CD4-positive, CD25-positive, alpha-beta regulatory T cell (primary cell): ENCODE data around the gene LAYN. TPM values are rescaled to one million over a fixed set of nuclear protein-coding genes. Genes with fewer than 3 reads are reported as not detected.

Experiments
- ATAC-seq, 2 donors: fragments of 150-1000 bp; cut with Tn5 transposase; one replicate each; pipeline ENCODE4 v1.10.0; 2021; ENCODE audit warnings: low read depth in 2 of 2, moderate number of reproducible peaks in 2 of 2, moderate library complexity in 1 of 2
- DNase-seq, 3 donors: peaks; one replicate each; pipeline versions ENCODE4 v3.0.0 to v3.0.0-alpha.2; 2012 to 2022; ENCODE audit warnings: mixed read lengths in 1 of 3
- H3K27ac ChIP-seq: one replicate; pipeline ENCODE4 v1.7.0; 2013; ENCODE audit warnings: mild to moderate bottlenecking, low read length; ENCODE audit not compliant: insufficient read depth, poor library complexity, severe bottlenecking
- H3K27me3 ChIP-seq: one replicate; pipeline ENCODE4 v1.7.0; 2013; ENCODE audit warnings: low read length; ENCODE audit not compliant: control insufficient read depth, insufficient read depth
- H3K36me3 ChIP-seq: one replicate; pipeline ENCODE4 v1.7.0; 2013; ENCODE audit warnings: mild to moderate bottlenecking, low read length, moderate library complexity; ENCODE audit not compliant: control insufficient read depth, insufficient read depth
- H3K4me1 ChIP-seq: 2 replicates; pipeline ENCODE4 v1.7.0; 2013; ENCODE audit warnings: mild to moderate bottlenecking, low read length; ENCODE audit not compliant: insufficient read depth, control insufficient read depth, poor library complexity, severe bottlenecking
- H3K4me3 ChIP-seq: one replicate; pipeline ENCODE4 v1.7.0; 2013; ENCODE audit warnings: low read depth, mild to moderate bottlenecking, low read length, moderate library complexity
- H3K9me3 ChIP-seq, 2 experiments: 1 replicate in 1 of 2; 2 replicates in 1 of 2; pipeline ENCODE4 v1.7.0; 2013; ENCODE audit warnings: low read length in 2 of 2, mild to moderate bottlenecking in 1 of 2, moderate library complexity in 1 of 2; ENCODE audit not compliant: control insufficient read depth in 2 of 2
- H3K27ac Mint-ChIP-seq, 3 donors: one replicate each; pipeline ENCODE4 v1.8.0; 2020 to 2022; ENCODE audit warnings: mild to moderate bottlenecking in 3 of 3, mixed read lengths in 3 of 3, moderate library complexity in 2 of 3
- H3K27me3 Mint-ChIP-seq: one replicate; pipeline ENCODE4 v1.8.0; 2022; ENCODE audit warnings: mild to moderate bottlenecking, mixed read lengths
- H3K36me3 Mint-ChIP-seq: one replicate; pipeline ENCODE4 v1.8.0; 2020; ENCODE audit warnings: mixed read lengths
- H3K4me1 Mint-ChIP-seq, 4 donors: one replicate each; pipeline ENCODE4 v1.8.0; 2020 to 2022; ENCODE audit warnings: mixed read lengths in 4 of 4, mild to moderate bottlenecking in 1 of 4
- H3K4me3 Mint-ChIP-seq, 4 donors: one replicate each; pipeline ENCODE4 v1.8.0; 2020 to 2022; ENCODE audit warnings: mild to moderate bottlenecking in 4 of 4, mixed read lengths in 4 of 4, moderate library complexity in 3 of 4
- H3K9me3 Mint-ChIP-seq, 7 donors: one replicate each; pipeline ENCODE4 v1.8.0; 2020 to 2022; ENCODE audit warnings: mixed read lengths in 7 of 7, mild to moderate bottlenecking in 3 of 7, moderate library complexity in 2 of 7
- polyA plus RNA-seq, 4 donors: library from polyadenylated mRNA; unstranded; fragments of 300-500 nt; fragmentation: Illumina TruSeq; gene quantifications; one replicate each; pipeline ENCODE4 v1.2.3, GENCODE V29; 2021
- total RNA-seq: library from RNA; stranded (reverse); gene quantifications from one replicate; pipeline ENCODE4 v1.2.3, GENCODE V29; 2022

The LAYN gene
- total and polyA plus RNA-seq, 5 donors from 2014 or later, result 6.2 to 17.9 (median 12.9) TPM

DNA sequence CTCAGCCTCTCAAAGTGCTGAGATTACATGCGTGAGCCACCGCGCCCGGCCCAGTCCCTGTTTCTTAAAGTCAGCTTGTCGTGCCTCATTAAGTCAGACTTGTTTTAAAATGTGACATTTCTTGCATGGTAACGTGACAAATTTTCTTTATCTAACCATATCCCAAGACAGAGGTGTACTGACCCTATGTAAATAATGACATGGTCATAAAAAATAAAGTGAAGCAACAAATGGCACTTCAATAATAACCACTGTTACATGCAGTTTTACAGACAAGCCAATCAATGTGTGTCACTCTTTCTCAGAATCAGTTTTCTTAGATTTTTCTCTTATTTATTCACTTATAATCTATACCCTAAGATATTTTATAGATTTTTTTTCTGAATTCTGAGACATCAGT lies 35.2 kb downstream of the LAYN start:
- peaks cover 5% of the 10 kb centered on the region for H3K27me3 Mint-ChIP-seq
- Histone ChIP-seq H3K4me3 (no peak overlapping the region), H3K27ac (no peak overlapping the region), H3K9me3 (no peaks in the 10 kb centered on the region), H3K27me3 (peaks cover 12% of the 10 kb centered on the region), H3K36me3 (no peaks in the 10 kb centered on the region), H3K4me1 (no peaks in the 10 kb centered on the region)
- no peaks in the 10 kb centered on the region for H3K9me3 Mint-ChIP-seq
- no peak overlapping the region for H3K27ac Mint-ChIP-seq
- H3K4me1 Mint-ChIP-seq, result no peaks in the 10 kb centered on the region
- no peaks in the 10 kb centered on the region for H3K36me3 Mint-ChIP-seq
- DNase-seq (no peak), ATAC-seq (no peak)
- no peak overlapping the region for H3K4me3 Mint-ChIP-seq

GRCh38 chr11:111577821-111578220 lies 37.3 kb downstream of the LAYN start:
- no peaks in the 10 kb centered on the region for H3K9me3 Mint-ChIP-seq
- no peak overlapping the region for H3K4me3 Mint-ChIP-seq
- Histone ChIP-seq H3K9me3 (no peaks in the 10 kb centered on the region), H3K36me3 (no peaks in the 10 kb centered on the region), H3K4me3 (no peak overlapping the region), H3K27ac (no peak overlapping the region), H3K4me1 (no peaks in the 10 kb centered on the region), H3K27me3 (no peaks in the 10 kb centered on the region)
- DNase-seq (no peak), ATAC-seq (no peak)
- H3K27me3 Mint-ChIP-seq, result peaks cover 7% of the 10 kb centered on the region
- no peaks in the 10 kb centered on the region for H3K4me1 Mint-ChIP-seq
- H3K36me3 Mint-ChIP-seq, result no peaks in the 10 kb centered on the region
- no peak overlapping the region for H3K27ac Mint-ChIP-seq

DNA sequence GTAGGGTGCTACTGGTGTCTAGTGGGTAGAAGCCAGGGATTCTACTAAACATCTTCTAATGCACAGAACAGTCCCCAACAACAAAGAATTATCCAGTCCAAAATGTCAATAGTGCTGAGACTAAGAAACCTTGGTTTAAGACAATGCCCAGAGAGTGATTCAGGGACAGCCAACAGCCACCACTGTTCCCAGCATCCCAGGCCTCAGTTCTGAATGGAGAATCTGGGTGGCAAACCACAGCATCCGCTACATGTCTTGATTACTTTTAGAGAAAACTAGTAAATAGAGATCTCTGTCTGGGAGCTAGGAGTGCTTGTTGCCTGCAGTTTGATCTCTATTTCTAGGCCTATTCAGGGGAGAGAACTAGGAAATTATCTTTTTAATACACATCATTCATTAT lies 40.8 kb downstream of the LAYN start:
- DNase-seq (no peak), ATAC-seq (no peak)
- Histone ChIP-seq H3K27ac (no peak overlapping the region), H3K4me1 (no peaks in the 10 kb centered on the region), H3K27me3 (no peaks in the 10 kb centered on the region), H3K36me3 (no peaks in the 10 kb centered on the region), H3K4me3 (no peak overlapping the region), H3K9me3 (no peaks in the 10 kb centered on the region)
- no peaks in the 10 kb centered on the region for H3K36me3 Mint-ChIP-seq
- H3K4me3 Mint-ChIP-seq, result no peak overlapping the region
- peaks cover 14% of the 10 kb centered on the region for H3K27me3 Mint-ChIP-seq
- no peak overlapping the region for H3K27ac Mint-ChIP-seq
- no peaks in the 10 kb centered on the region for H3K9me3 Mint-ChIP-seq
- no peaks in the 10 kb centered on the region for H3K4me1 Mint-ChIP-seq

DNA sequence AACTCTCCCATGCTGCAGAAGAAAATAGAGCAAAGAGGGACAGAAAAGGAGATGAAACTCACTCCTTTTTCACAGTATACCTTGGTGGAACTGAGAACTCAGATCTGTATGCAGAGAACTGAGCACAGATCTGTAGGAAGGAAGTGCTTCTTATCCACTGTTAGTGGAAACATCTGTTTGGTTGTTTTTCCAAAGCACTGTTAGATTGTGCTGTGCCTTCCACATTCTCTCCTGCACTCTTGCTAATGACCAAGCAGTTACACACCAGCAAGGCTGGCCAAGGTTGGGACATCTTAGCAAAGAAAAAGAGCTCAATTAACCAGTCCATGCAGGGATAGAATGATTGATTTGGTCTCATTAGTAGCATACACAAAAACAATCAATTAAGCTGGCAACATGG lies 41.6 kb downstream of the LAYN start:
- Mint-ChIP-seq H3K4me1 (no peaks in the 10 kb centered on the region), H3K4me3 (no peak overlapping the region), H3K9me3 (no peaks in the 10 kb centered on the region), H3K27me3 (peaks cover 14% of the 10 kb centered on the region), H3K27ac (no peak overlapping the region), H3K36me3 (no peaks in the 10 kb centered on the region)
- H3K4me3 ChIP-seq, result no peak overlapping the region
- H3K27me3 ChIP-seq, result no peaks in the 10 kb centered on the region
- H3K27ac ChIP-seq, result no peak overlapping the region
- no peaks in the 10 kb centered on the region for H3K4me1 ChIP-seq
- H3K36me3 ChIP-seq, result no peaks in the 10 kb centered on the region
- DNase-seq (no peak), ATAC-seq (no peak)
- H3K9me3 ChIP-seq, result no peaks in the 10 kb centered on the region

GRCh38 chr11:111582881-111583280 lies 42.4 kb downstream of the LAYN start:
- no peak overlapping the region for H3K27ac Mint-ChIP-seq
- no peaks in the 10 kb centered on the region for H3K4me1 Mint-ChIP-seq
- Histone ChIP-seq H3K27ac (no peak overlapping the region), H3K4me3 (no peak overlapping the region), H3K36me3 (no peaks in the 10 kb centered on the region), H3K4me1 (no peaks in the 10 kb centered on the region), H3K27me3 (no peaks in the 10 kb centered on the region), H3K9me3 (no peaks in the 10 kb centered on the region)
- peaks cover 14% of the 10 kb centered on the region for H3K27me3 Mint-ChIP-seq
- DNase-seq (no peak), ATAC-seq (no peak)
- H3K9me3 Mint-ChIP-seq, result no peaks in the 10 kb centered on the region
- H3K36me3 Mint-ChIP-seq, result no peaks in the 10 kb centered on the region
- no peak overlapping the region for H3K4me3 Mint-ChIP-seq

DNA sequence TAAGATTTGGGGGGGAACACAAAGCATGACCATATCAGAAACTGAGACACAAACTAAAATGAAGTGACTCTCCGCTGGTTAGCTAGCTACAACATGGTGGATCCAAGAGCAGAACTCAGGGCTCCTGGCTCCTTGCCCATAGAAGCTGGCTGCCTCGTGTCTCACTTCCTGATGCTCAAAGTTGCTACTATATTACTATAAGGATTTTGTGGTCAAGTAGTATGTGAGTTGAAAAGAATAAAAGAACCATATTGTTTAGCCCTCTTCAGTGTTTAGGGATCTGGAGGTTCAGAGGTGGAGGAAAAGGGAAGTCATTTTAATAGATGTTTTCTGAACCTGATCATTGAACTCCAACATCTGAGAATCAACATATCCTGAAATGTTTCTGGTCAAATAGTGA lies 44.9 kb downstream of the LAYN start:
- no peak for ATAC-seq
- Mint-ChIP-seq H3K27me3 (peaks cover 19% of the 10 kb centered on the region), H3K27ac (no peak overlapping the region), H3K9me3 (no peaks in the 10 kb centered on the region), H3K36me3 (no peaks in the 10 kb centered on the region), H3K4me3 (no peak overlapping the region), H3K4me1 (no peaks in the 10 kb centered on the region)
- Histone ChIP-seq H3K4me3 (no peak overlapping the region), H3K9me3 (no peaks in the 10 kb centered on the region), H3K27me3 (no peaks in the 10 kb centered on the region), H3K4me1 (no peaks in the 10 kb centered on the region), H3K27ac (no peak overlapping the region), H3K36me3 (no peaks in the 10 kb centered on the region)
- DNase-seq, result no peak

GRCh38 chr11:111586388-111586831 lies 45.9 kb downstream of the LAYN start:
- peaks cover 1% of the 10 kb centered on the region for H3K4me1 ChIP-seq
- DNase-seq (peak; percentile 41 to 74 (median 58)), ATAC-seq (peak; percentile 55 to 73)
- Mint-ChIP-seq H3K27me3 (peaks cover 11% of the 10 kb centered on the region), H3K4me1 (no peaks in the 10 kb centered on the region), H3K9me3 (no peaks in the 10 kb centered on the region), H3K36me3 (no peaks in the 10 kb centered on the region), H3K27ac (no peak overlapping the region), H3K4me3 (no peak overlapping the region)
- no peak overlapping the region for H3K27ac ChIP-seq
- H3K27me3 ChIP-seq, result no peaks in the 10 kb centered on the region
- H3K4me3 ChIP-seq, result no peak overlapping the region
- H3K9me3 ChIP-seq, result no peaks in the 10 kb centered on the region
- H3K36me3 ChIP-seq, result no peaks in the 10 kb centered on the region

- Histone ChIP-seq H3K4me1 (peaks cover 3% of the 10 kb centered on the region), H3K9me3 (no peaks in the 10 kb centered on the region), H3K36me3 (no peaks in the 10 kb centered on the region), H3K27me3 (peaks cover 2% of the 10 kb centered on the region), H3K4me3 (no peak overlapping the region), H3K27ac (no peak overlapping the region)
- no peaks in the 10 kb centered on the region for H3K4me1 Mint-ChIP-seq
- ATAC-seq (no peak), DNase-seq (no peak)
- no peak overlapping the region for H3K4me3 Mint-ChIP-seq
- peaks cover 11% of the 10 kb centered on the region for H3K27me3 Mint-ChIP-seq
- H3K36me3 Mint-ChIP-seq, result no peaks in the 10 kb centered on the region
- no peak overlapping the region for H3K27ac Mint-ChIP-seq
- no peaks in the 10 kb centered on the region for H3K9me3 Mint-ChIP-seq
Observed at GRCh38 chr11:111589114-111589513, 48.6 kb downstream of the LAYN start.
